Neuronal stem cell (in vitro differentiated cells): ENCODE results near the gene PSEN2.
"Not testable (repeated sequence)": the region's sequence is repeated elsewhere in the genome, so short reads cannot be mapped to it uniquely, and the experiment has no call there.

ENCODE experiments used
- DNase-seq: peaks from one replicate; pipeline ENCODE4 v3.0.0-alpha.2; 2013; ENCODE audit warnings: low spot score
- H2AFZ ChIP-seq: one replicate; pipeline ENCODE4 v1.6.1; 2013; ENCODE audit warnings: mild to moderate bottlenecking, low read length, inconsistent platforms
- H2AK5ac ChIP-seq: 2 replicates; pipeline ENCODE4 v1.6.1; 2013; ENCODE audit warnings: low read depth, mild to moderate bottlenecking, inconsistent platforms, low read length, moderate library complexity, mixed read lengths
- H2BK120ac ChIP-seq: 2 replicates; pipeline ENCODE4 v1.6.1; 2013; ENCODE audit warnings: low read depth, mild to moderate bottlenecking, inconsistent platforms, low read length, moderate library complexity, mixed read lengths
- H2BK12ac ChIP-seq: one replicate; pipeline ENCODE4 v1.6.1; 2013; ENCODE audit warnings: low read length, inconsistent platforms
- H2BK15ac ChIP-seq: 2 replicates; pipeline ENCODE4 v1.6.1; 2013; ENCODE audit warnings: mild to moderate bottlenecking, low read length, inconsistent platforms, mixed read lengths
- H2BK5ac ChIP-seq: one replicate; pipeline ENCODE4 v1.6.1; 2013; ENCODE audit warnings: inconsistent platforms, mild to moderate bottlenecking, low read length, moderate library complexity
- H3K14ac ChIP-seq: one replicate; pipeline ENCODE4 v1.6.1; 2013; ENCODE audit warnings: low read length, inconsistent platforms
- H3K18ac ChIP-seq: 2 replicates; pipeline ENCODE4 v1.6.1; 2013; ENCODE audit warnings: low read length, inconsistent platforms
- H3K23ac ChIP-seq: 2 replicates; pipeline ENCODE4 v1.6.1; 2013; ENCODE audit warnings: low read depth, mild to moderate bottlenecking, mixed read lengths, low read length, inconsistent platforms; ENCODE audit not compliant: poor library complexity
- H3K27ac ChIP-seq: replicated peaks from 3 replicates; pipeline ENCODE4 v1.5.1; 2013; ENCODE audit warnings: low read length, inconsistent platforms
- H3K27me3 ChIP-seq, 3 experiments: 2 replicates each; pipeline ENCODE4 v1.6.1; 2013; ENCODE audit warnings: low read length in 3 of 3, mild to moderate bottlenecking in 2 of 3, inconsistent platforms in 1 of 3, low read depth in 1 of 3, mixed read lengths in 1 of 3, moderate library complexity in 1 of 3; ENCODE audit not compliant: control insufficient read depth in 3 of 3, insufficient read depth in 3 of 3
- H3K36me3 ChIP-seq, 2 donors: replicated peaks in 1 of 2; 2 replicates each; pipeline ENCODE4 v1.6.1; 2013; ENCODE audit warnings: low read length in 2 of 2; ENCODE audit not compliant: control insufficient read depth in 2 of 2, insufficient read depth in 2 of 2
- H3K4ac ChIP-seq: 2 replicates; pipeline ENCODE4 v1.6.1; 2013; ENCODE audit warnings: inconsistent platforms, mild to moderate bottlenecking, low read length, moderate library complexity
- H3K4me1 ChIP-seq, 2 donors: 1 replicate in 1 of 2; 2 replicates in 1 of 2; pipeline ENCODE4 v1.6.1; 2013; ENCODE audit warnings: low read length in 2 of 2, low read depth in 1 of 2; ENCODE audit not compliant: control insufficient read depth in 2 of 2, insufficient read depth in 1 of 2
- H3K4me2 ChIP-seq: one replicate; pipeline ENCODE4 v1.6.1; 2013; ENCODE audit warnings: mild to moderate bottlenecking, low read length, inconsistent platforms; ENCODE audit not compliant: insufficient read depth, poor library complexity, severe bottlenecking
- H3K4me3 ChIP-seq, 2 donors: 2 replicates each; pipeline ENCODE4 v1.5.1; 2013; ENCODE audit warnings: low read length in 2 of 2, mild to moderate bottlenecking in 2 of 2, inconsistent platforms in 1 of 2, moderate library complexity in 1 of 2
- H3K79me1 ChIP-seq: one replicate; pipeline ENCODE4 v1.6.1; 2013; ENCODE audit warnings: low read depth, mild to moderate bottlenecking, inconsistent platforms, low read length, moderate library complexity
- H3K9ac ChIP-seq: one replicate; pipeline ENCODE4 v1.6.1; 2013; ENCODE audit warnings: mild to moderate bottlenecking, low read depth, low read length, inconsistent platforms; ENCODE audit not compliant: poor library complexity
- H3K9me3 ChIP-seq, 2 donors: replicated peaks in 1 of 2; 2 replicates each; pipeline versions ENCODE3 to v1.6.1; 2013; ENCODE audit warnings: low read length in 2 of 2, mild to moderate bottlenecking in 2 of 2, inconsistent platforms in 1 of 2, low read depth in 1 of 2, mixed read lengths in 1 of 2, moderate library complexity in 1 of 2; ENCODE audit not compliant: control insufficient read depth in 2 of 2, insufficient read depth in 1 of 2
- H4K8ac ChIP-seq: one replicate; pipeline ENCODE4 v1.6.1; 2013; ENCODE audit warnings: low read depth, mild to moderate bottlenecking, inconsistent platforms, low read length, moderate library complexity
- H4K91ac ChIP-seq: one replicate; pipeline ENCODE4 v1.6.1; 2013; ENCODE audit warnings: low read length, low read depth, mild to moderate bottlenecking, inconsistent platforms; ENCODE audit not compliant: poor library complexity
- WGBS, 2 donors: extraction: QIAGEN DNeasy Blood & Tissue Kit; methylation state at CpG; one replicate each; pipeline ENCODE4 v1.1.7; 2013; ENCODE audit warnings: missing lambda C conversion rate in 2 of 2, mixed read lengths in 1 of 2; ENCODE audit not compliant: insufficient read length in 2 of 2, insufficient replicate concordance in 1 of 2; ENCODE audit errors: extremely low coverage in 2 of 2; 5-methylcytosine and 5-hydroxymethylcytosine counted together

Gene PSEN2

DNA sequence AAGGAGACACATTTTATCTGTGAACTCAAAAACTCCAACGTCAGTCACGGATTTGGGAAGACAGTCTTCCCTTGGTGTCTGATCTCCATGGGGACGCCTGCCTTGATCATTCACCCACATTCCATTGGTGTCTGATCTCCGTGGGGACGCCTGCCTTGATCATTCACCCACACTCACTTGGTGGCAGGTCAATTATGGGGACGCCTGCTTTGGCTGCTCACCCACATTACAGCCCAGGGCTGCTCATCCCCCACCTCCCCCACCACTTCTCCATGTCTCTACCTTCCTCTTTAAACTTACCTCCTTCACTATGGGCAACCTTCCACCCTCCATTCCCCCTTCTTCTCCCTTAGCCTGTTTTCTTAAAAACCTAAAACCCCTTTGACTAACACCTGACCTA lies 36.2 kb upstream of the PSEN2 start:
- not testable (repeated sequence) for H3K79me1 ChIP-seq, H3K9ac ChIP-seq, H3K4me2 ChIP-seq, H2AFZ ChIP-seq, H3K23ac ChIP-seq, H4K8ac ChIP-seq, H3K9me3 ChIP-seq, H4K91ac ChIP-seq, H3K27ac ChIP-seq, H2BK15ac ChIP-seq, H3K18ac ChIP-seq, H3K14ac ChIP-seq, H3K27me3 ChIP-seq, H2BK12ac ChIP-seq, H2BK5ac ChIP-seq, H3K4me3 ChIP-seq, H2AK5ac ChIP-seq, H3K4me1 ChIP-seq, H3K4ac ChIP-seq, H3K36me3 ChIP-seq, DNase-seq, H2BK120ac ChIP-seq
- no CpG with 5 or more reads among the region's 6 CpGs for WGBS, 2 donors

DNA sequence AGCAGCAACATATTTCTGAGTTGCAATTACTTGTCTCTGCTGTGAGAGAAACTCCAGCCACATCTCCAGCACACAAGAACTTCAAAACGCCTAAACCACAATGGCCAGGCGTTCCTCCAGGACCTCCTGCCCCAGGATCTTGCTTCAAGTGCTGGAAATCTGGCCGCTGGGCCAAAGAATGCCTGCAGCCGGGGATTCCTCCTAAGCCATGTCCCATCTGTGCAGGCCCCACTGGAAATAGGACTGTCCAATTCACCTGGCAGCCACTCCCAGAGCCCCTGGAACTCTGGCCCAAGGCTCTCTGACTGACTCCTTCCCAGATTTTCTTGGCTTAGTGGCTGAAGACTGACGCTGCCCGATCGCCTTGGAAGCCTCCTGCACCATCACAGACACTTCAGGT lies 35.0 kb upstream of the PSEN2 start:
- H3K4me3 ChIP-seq, H3K4ac ChIP-seq, H2BK5ac ChIP-seq, H2BK12ac ChIP-seq, DNase-seq, H3K4me2 ChIP-seq, H3K23ac ChIP-seq, H3K36me3 ChIP-seq, H2BK120ac ChIP-seq, H2AK5ac ChIP-seq, H3K79me1 ChIP-seq, H3K4me1 ChIP-seq, H3K27me3 ChIP-seq, H3K14ac ChIP-seq, H3K18ac ChIP-seq, H2AFZ ChIP-seq, H4K8ac ChIP-seq, H3K27ac ChIP-seq, H3K9me3 ChIP-seq, H4K91ac ChIP-seq, H3K9ac ChIP-seq, H2BK15ac ChIP-seq: not testable (repeated sequence)
- WGBS, 2 donors: no CpG with 5 or more reads among the region's 7 CpGs

DNA sequence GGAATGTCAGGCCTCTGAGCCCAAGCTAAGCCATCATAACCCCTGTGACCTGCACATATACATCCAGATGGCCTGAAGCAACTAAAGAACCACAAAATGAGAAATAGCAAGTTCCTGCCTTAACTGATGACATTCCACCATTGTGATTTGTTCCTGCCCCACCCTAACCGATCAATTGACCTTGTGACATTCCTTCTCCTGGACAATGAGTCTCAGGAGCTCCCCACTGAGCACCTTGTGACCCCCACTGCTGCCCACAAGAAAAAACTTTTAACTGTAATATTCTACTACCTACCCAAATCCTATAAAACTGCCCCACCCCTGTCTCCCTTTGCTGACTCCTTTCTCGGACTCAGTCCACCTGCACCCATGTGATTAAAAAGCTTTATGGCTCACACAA lies 32.5 kb upstream of the PSEN2 start:
- not testable (repeated sequence) for H2AFZ ChIP-seq, H2BK12ac ChIP-seq, H3K9me3 ChIP-seq, H3K9ac ChIP-seq, H3K4ac ChIP-seq, H3K4me2 ChIP-seq, DNase-seq, H3K4me3 ChIP-seq, H3K14ac ChIP-seq, H3K79me1 ChIP-seq, H4K8ac ChIP-seq, H2BK15ac ChIP-seq, H3K18ac ChIP-seq, H3K27ac ChIP-seq, H4K91ac ChIP-seq, H2BK5ac ChIP-seq, H2AK5ac ChIP-seq, H2BK120ac ChIP-seq, H3K4me1 ChIP-seq, H3K23ac ChIP-seq, H3K36me3 ChIP-seq
- no CpG with 5 or more reads among the region's 2 CpGs for WGBS, 2 donors
- H3K27me3 ChIP-seq: peaks cover 0 to 11% (median 0%) of the 10 kb centered on the region in 3 experiments

DNA sequence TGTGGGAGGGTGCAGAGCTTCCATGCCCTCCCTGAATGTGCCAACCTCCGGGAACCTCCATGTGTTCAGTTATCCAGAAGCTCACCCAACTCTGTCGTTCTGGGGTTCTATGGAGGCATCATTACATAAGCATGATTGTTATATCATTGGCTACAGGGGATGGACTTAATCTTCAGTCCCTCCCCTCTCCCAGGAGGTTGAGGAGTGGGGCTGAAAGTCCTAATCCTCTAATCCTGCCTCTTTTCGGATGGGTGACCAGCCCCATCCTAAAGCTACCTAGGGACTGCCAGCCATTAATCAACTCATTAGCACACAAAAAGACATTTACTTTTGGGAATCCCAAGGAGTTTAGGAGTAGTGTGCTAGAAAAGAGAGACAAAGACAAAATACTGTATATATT lies 32.0 kb upstream of the PSEN2 start:
- H2AK5ac ChIP-seq: no peak overlapping the region
- no peak overlapping the region for H2BK120ac ChIP-seq
- no peaks in the 10 kb centered on the region for H3K36me3 ChIP-seq
- no peak overlapping the region for H2BK12ac ChIP-seq
- no peak overlapping the region for H2AFZ ChIP-seq
- peaks cover 0 to 6% of the 10 kb centered on the region in 2 donors for H3K4me1 ChIP-seq
- H3K14ac ChIP-seq: no peak overlapping the region
- no peaks in the 10 kb centered on the region for H3K79me1 ChIP-seq
- H2BK15ac ChIP-seq: no peak overlapping the region
- DNase-seq: no peak
- H3K4me3 ChIP-seq: no peak overlapping the region
- H2BK5ac ChIP-seq: no peak overlapping the region
- H3K9me3 ChIP-seq: no peaks in the 10 kb centered on the region
- H3K9ac ChIP-seq: no peak overlapping the region
- H4K8ac ChIP-seq: no peak overlapping the region
- WGBS, 2 donors: no CpG with 5 or more reads among the region's 3 CpGs
- no peak overlapping the region for H3K4ac ChIP-seq
- H3K18ac ChIP-seq: no peak overlapping the region
- H3K23ac ChIP-seq: no peak overlapping the region
- H4K91ac ChIP-seq: no peak overlapping the region
- peaks cover 0 to 11% (median 0%) of the 10 kb centered on the region in 3 experiments for H3K27me3 ChIP-seq
- H3K27ac ChIP-seq: no peak overlapping the region
- no peak overlapping the region for H3K4me2 ChIP-seq
